ENCODE results near the gene QPCT. TPM values are rescaled to one million over a fixed set of nuclear protein-coding genes. Genes with fewer than 3 reads are reported as not detected.

QPCT gene
- total RNA-seq, 2 donors from 2014 or later = 1.3 to 3.4 TPM

GRCh38 chr2:37389989-37390765 is 45.7 kb downstream of the QPCT start:
- no peaks in the 10 kb centered on the region for H3K36me3 ChIP-seq (replicated peaks in 1 of 2; ENCODE audit: insufficient read depth in 1 of 2, low read depth in 2 of 2)
- intact Hi-C loops (cut with DNase I) = no loop called here
- no peaks in the 10 kb centered on the region for H3K27me3 ChIP-seq
- no peak overlapping the region for H3K4me3 ChIP-seq
- peak in 1 of 4 donors; percentile 24 for DNase-seq
- 55 to 58% methylated on average over 5 of the region's 5 CpGs for WGBS, 2 donors
- peak; percentile 55 for ATAC-seq
- no peak for TF ChIP-seq CTCF (IDR thresholded peaks at IDR 0.05)
- TF ChIP-seq POLR2A (IDR thresholded peaks at IDR 0.05) = no peak
- H3K9me3 ChIP-seq = no peaks in the 10 kb centered on the region
- H3K27ac ChIP-seq = peak overlapping the region in 1 of 4 donors; percentile 54
- H3K4me1 ChIP-seq = no peaks in the 10 kb centered on the region

GRCh38 chr2:37390777-37391176 is 46.3 kb downstream of the QPCT start:
- Histone ChIP-seq H3K27ac (no peak overlapping the region), H3K4me3 (no peak overlapping the region), H3K4me1 (no peaks in the 10 kb centered on the region), H3K27me3 (no peaks in the 10 kb centered on the region), H3K36me3 (replicated peaks in 1 of 2; ENCODE audit: insufficient read depth in 1 of 2, low read depth in 2 of 2) (no peaks in the 10 kb centered on the region), H3K9me3 (no peaks in the 10 kb centered on the region)
- TF ChIP-seq POLR2A (IDR thresholded peaks at IDR 0.05) = no peak
- no peak for TF ChIP-seq CTCF (IDR thresholded peaks at IDR 0.05)
- intact Hi-C loops (cut with DNase I) = no loop called here
- ATAC-seq = no peak
- DNase-seq = no peak
- WGBS, 2 donors = 47 to 55% methylated on average over 2 of the region's 2 CpGs

GRCh38 chr2:37391711-37392110 is 47.3 kb downstream of the QPCT start:
- Histone ChIP-seq H3K4me3 (no peak overlapping the region), H3K27me3 (no peaks in the 10 kb centered on the region), H3K9me3 (no peaks in the 10 kb centered on the region), H3K27ac (no peak overlapping the region), H3K36me3 (replicated peaks in 1 of 2; ENCODE audit: insufficient read depth in 1 of 2, low read depth in 2 of 2) (no peaks in the 10 kb centered on the region), H3K4me1 (no peaks in the 10 kb centered on the region)
- DNase-seq = no peak
- no peak for ATAC-seq
- intact Hi-C loops (cut with DNase I) = no loop called here
- 89 to 90% methylated on average over 8 of the region's 8 CpGs for WGBS, 2 donors
- TF ChIP-seq CTCF (IDR thresholded peaks at IDR 0.05) = no peak
- no peak for TF ChIP-seq POLR2A (IDR thresholded peaks at IDR 0.05)

GRCh38 chr2:37392428-37392827 is 48.0 kb downstream of the QPCT start:
- ATAC-seq (no peak), DNase-seq (no peak)
- intact Hi-C loops (cut with DNase I) = no loop called here
- WGBS, 2 donors = 94 to 96% methylated on average over 2 of the region's 2 CpGs
- Histone ChIP-seq H3K4me1 (no peaks in the 10 kb centered on the region), H3K36me3 (replicated peaks in 1 of 2; ENCODE audit: insufficient read depth in 1 of 2, low read depth in 2 of 2) (no peaks in the 10 kb centered on the region), H3K4me3 (no peak overlapping the region), H3K27me3 (no peaks in the 10 kb centered on the region), H3K27ac (no peak overlapping the region), H3K9me3 (no peaks in the 10 kb centered on the region)
- TF ChIP-seq CTCF (IDR thresholded peaks at IDR 0.05) (no peak), POLR2A (IDR thresholded peaks at IDR 0.05) (no peak)

GRCh38 chr2:37394263-37394662 is 49.8 kb downstream of the QPCT start:
- 63 to 78% methylated on average over 1 of the region's 1 CpG for WGBS, 2 donors
- peak in 1 of 4 donors; percentile 41 for DNase-seq
- no peaks in the 10 kb centered on the region for H3K9me3 ChIP-seq
- TF ChIP-seq CTCF (IDR thresholded peaks at IDR 0.05) (no peak), POLR2A (IDR thresholded peaks at IDR 0.05) (no peak)
- H3K36me3 ChIP-seq (replicated peaks in 1 of 2; ENCODE audit: insufficient read depth in 1 of 2, low read depth in 2 of 2) = no peaks in the 10 kb centered on the region
- intact Hi-C loops (cut with DNase I) = no loop called here
- no peaks in the 10 kb centered on the region for H3K27me3 ChIP-seq
- no peaks in the 10 kb centered on the region for H3K4me1 ChIP-seq
- no peak for ATAC-seq
- H3K4me3 ChIP-seq = no peak overlapping the region
- no peak overlapping the region for H3K27ac ChIP-seq
